Stimulated activated CD8-positive, alpha-beta memory T cell treated with anti-CD3 and anti-CD28 coated beads, Interleukin-7, amount 100 ng/mL, for 1 hour (primary cell): ENCODE measurements around the gene ATXN2.
"Not testable (repeated sequence)": the region's sequence is repeated elsewhere in the genome, so short reads cannot be mapped to it uniquely, and the experiment has no call there.

Source experiments
- DNase-seq, 2 donors: peaks; one replicate each; pipeline ENCODE4 v3.0.0-alpha.2; 2020; ENCODE audit warnings: low read depth in 2 of 2

ATXN2 gene

DNA sequence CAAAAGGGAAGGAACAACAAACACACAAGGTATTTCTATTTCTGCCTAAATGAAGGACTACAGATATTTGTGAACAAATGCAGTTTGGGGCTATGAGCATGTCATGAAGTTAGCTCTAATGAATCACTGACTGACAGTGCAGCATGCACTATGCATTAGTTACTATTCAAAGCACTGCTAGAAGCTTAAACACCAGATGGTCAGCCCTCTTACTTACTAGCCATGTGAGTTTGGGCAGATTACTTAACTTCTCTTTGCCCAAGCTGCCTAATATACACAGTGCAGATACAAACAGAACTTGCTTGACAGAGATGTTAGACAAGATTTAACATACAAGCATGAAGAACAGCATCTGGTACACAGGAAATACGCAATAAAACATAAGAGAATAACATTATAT is 96.0 kb downstream of the ATXN2 start:
- no peak for DNase-seq

DNA sequence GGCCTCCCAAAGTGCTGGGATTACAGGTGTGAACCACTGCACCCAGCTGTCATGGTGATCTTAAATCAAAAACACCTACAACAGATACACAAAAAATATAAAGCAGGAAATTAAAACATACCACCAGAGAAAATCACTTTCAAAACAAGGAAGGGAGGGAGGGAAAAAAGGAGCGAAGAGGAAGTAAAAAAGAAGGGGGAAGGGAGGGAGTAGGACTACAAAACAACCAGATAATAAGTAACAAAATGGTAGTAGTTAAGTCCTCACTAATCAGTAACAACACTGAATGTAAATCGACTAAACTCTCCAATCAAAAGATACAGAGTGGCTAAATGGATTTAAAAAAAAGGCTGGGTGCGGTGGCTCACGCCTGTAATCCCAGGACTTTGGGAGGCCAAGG is 104.4 kb downstream of the ATXN2 start:
- DNase-seq = no peak

DNA sequence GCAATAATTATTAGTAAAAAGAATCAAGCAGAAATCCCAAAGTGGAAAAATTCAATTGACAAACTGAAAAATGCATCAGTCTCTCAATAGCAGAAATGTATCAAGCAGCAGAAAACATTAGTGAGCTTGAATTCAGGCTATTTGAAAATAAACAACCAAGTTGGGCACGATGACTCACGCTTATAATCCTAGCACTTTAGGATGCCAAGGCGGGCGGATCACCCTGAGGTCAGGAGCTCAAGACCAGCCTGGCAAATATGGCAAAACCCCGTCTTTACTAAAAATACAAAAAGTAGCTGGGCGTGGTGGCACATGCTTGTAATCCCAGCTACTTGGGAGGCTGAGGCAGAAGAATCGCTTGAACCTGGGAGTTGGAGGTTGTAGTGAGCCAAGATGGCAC is 106.1 kb downstream of the ATXN2 start:
- not testable (repeated sequence) for DNase-seq

DNA sequence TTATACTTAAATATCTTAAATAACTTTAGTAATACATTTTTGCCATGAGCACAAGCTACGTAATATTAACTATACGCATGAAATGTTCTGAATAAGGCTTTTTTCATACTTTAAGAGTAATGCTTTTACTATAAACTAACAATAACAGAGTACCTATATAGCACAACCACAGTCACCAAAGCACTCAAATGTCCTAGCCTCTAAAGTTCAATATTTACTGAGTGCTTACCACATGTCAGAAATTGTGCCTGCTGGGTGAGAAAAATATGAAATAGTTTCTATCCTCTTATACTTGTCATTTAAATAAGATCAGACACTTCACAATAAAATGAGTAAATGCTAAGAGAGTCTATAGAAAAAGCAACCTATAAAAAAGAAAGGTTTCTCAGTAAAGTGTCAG is 110.3 kb downstream of the ATXN2 start:
- DNase-seq = no peak

DNA sequence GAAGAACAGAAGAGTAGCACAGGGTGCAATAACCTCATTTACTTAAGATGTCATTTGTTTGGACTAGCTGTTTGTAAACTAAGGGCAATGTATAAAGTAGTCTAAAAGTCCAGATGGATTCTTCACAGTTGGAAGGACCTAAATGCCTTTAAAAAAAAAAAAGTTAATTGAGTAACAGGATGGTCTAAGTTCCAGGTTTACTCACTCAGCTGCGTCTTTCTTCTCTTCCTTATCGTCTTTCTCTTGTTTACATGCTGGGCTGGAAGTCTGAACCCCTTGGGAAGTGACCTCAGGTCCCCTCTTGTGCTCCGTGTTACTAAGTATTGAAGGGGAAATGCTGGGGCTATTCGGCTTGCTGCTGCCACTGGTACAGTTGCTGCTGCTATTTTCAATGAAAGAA is 110.8 kb downstream of the ATXN2 start:
- DNase-seq = no peak

DNA sequence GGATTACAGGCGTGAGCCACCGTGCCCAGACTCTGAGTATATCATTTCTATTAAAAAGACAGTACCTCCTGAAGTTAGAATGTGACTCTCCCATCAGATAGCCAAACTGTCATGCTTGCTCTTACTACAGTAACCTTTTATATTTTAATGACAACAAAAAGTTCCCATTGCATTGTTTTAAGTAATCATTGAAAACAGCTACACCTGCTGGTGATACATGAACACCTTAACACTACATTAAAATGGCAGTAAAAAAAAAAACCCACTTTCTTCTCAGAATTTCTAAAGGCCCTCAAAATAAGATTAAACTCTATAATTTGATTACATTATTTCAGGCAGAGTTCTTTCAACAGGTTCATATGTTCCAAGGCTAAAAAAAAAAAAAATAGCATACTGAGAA is 116.7 kb downstream of the ATXN2 start:
- no peak for DNase-seq

GRCh38 chr12:111471236-111471635 is 127.9 kb downstream of the ATXN2 start:
- no peak for DNase-seq

GRCh38 chr12:111469401-111469800 is 129.7 kb downstream of the ATXN2 start:
- DNase-seq = no peak

GRCh38 chr12:111467857-111468241 is 131.3 kb downstream of the ATXN2 start:
- DNase-seq = no peak

DNA sequence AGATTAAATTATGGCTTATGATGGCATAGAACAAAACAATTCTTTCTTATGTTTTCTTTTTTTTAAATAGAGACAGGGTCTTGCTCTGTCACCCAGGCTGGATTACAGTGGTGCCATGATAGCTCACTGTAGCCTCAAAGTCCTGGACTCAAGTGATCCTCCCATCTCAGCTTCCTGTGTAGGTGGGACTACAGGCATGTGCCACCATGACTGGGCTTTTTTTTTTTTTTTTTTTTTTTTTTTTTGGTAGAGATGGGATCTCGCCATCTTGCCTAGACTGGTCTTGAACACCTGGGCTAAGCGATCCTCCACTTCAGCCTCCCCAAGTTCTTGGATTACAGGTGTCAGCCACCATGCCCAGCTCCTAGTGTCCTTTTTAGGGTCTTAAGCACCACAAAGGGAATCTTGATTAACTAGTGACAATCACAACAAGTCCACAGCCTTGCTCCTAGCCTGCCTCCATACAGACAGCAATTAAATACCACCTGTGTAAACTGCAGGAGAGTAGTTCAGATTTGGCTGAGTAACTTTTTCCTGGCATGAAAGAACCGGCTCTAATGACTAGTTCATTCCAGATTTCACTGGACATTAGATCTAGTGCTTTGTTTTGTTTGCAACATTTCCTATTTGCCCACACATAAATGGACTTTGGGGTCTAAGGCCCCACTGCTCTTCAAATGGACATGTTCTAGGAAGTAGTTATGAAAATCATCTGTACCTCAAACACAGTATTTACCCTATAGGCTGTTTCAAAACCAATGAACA is 131.8 kb downstream of the ATXN2 start:
- DNase-seq = no peak

GRCh38 chr12:111462210-111462769 is 136.8 kb downstream of the ATXN2 start:
- no peak for DNase-seq

- not testable (repeated sequence) for DNase-seq
Measured at GRCh38 chr12:111460111-111460510, 139.0 kb downstream of the ATXN2 start.

DNA sequence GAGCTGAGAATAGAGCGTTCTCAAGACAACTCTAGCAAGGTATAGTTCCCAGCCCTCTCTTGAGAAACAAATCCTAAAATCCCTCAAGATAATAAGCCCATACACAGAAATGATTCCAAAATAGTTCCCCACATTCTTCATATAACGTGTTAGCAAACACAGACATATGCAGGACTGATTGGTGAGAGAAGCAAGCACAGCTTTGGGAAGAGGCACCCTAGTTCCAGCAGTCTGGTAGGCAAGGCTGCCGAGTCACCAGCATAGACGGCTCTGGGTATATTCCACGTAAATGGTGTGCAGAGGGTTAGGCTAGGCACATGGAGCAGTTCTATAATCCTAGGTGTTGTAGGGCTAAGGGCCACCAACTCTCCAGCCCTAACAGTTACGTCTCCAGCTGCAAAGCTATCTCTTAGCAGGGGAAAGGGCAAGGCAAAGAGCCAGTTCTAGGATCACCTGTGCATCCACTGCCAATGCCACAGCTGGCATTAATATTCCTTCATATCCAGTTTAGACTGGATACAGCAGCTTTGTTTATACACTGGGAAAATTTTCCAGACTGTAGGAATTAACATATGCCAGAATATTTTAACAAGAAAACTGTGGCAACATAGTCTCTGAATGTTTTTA is 140.5 kb downstream of the ATXN2 start:
- DNase-seq = no peak

DNA sequence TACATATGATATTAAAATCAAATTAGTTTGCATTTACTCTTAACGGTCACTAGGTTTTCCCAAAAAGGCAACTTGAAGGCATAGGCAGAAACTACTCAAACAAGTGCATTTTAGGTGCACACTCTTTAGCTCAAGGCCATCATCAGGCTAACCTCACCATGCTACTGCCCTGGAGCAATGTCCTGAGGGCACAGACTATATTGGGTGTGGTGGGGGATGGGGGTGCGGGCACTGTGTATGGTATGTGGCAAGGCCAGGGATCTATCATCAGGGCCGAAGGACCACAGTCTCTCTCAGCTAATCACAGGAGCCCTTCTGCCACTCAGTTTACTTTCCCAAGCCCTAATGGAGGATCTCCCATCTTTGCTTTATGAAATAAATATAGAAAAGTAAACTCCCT is 141.5 kb downstream of the ATXN2 start:
- no peak for DNase-seq

DNA sequence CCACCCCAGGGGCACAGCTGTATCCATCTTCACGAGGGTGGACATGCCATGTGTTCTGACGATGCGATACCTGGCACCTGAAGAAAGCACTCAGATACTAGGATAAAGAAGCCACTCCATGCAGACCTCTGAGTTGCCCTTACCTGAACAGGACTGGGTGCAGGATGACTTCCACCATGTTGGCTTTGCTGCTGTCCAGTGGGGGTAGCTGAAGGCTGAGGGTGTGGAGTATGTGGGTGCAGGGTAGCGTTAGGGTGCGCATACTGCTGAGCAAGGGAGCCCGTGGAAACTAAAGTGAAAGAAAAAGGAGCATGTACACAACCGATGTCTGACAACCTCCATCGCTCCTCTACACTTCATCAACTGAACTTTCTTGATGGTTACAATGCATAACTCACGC is 142.0 kb downstream of the ATXN2 start:
- DNase-seq = no peak

DNA sequence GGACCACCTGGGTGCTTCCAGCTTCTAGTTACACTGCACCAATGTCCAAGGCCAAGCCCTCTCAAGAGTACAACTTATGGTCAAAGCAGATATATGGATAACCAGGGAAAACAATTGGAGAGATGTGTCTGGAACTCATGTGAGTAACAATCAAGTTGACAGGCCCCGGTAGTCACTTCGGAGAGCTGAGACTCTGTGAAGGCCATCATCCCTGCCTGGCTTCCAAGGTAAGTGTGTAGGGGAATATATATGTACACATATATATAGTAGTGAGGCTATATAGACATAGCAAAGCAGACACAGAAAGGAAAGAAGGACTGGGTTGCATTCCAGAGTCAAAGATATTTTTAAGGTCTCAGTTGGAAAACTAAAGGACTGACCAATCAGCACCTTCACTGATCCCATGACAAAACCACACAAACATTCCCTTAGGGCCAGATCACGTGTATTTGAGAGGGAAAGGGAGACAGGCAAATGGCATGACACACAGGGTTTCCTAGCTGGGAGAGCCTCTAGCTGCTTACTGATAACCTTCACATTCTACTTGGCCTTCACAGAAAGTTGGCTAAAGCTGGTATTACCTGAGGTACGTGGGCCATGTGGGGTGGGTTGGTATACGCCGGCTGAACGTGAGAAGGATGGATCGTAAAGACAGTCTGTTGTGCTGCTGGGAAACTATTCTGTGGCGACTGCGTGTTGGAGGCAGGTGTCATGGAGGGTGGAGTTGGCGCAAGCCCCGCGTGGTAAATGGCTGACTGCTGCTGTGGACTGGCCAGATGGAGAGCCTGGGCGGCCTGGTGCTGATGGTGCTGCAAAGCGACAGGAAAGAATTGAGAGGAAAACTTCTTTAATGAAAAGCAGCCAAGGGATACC is 143.4 kb downstream of the ATXN2 start:
- DNase-seq = no peak

DNA sequence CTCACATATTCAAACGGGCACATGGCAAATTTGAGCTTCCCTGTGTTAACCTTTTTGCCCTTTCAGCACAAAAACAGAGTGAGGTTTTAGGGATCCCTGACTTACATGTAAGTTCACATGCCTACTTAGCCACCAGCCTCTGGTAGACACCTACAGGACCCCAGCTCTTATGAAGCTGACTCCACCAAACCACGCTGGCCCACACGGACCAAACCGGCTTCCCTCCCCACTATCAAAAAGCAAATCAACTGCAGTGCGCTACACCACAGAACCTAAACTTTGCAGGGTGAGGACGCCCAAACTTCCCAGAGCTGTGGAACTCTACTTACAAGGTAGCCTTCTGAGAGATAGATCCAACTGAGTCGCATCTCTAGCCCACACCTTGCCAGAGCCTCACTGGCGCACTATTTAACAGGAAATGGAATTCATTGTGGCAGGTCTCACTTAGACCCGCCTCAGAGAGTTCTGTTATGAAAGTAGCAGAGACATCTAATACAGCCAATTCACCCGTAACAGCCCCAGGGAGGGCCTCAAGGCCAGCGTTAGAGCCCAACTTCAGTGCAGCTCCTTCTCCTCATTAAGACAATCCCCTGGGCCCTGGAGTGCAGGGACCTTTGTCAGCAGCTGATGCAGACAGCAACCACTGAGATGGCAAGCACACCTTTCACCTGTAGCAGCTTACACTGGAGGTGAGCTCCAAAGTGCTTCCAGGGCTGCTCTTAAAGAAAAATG is 144.2 kb downstream of the ATXN2 start:
- no peak for DNase-seq

- no peak for DNase-seq
Measured at GRCh38 chr12:111454311-111454710, 144.8 kb downstream of the ATXN2 start.

DNA sequence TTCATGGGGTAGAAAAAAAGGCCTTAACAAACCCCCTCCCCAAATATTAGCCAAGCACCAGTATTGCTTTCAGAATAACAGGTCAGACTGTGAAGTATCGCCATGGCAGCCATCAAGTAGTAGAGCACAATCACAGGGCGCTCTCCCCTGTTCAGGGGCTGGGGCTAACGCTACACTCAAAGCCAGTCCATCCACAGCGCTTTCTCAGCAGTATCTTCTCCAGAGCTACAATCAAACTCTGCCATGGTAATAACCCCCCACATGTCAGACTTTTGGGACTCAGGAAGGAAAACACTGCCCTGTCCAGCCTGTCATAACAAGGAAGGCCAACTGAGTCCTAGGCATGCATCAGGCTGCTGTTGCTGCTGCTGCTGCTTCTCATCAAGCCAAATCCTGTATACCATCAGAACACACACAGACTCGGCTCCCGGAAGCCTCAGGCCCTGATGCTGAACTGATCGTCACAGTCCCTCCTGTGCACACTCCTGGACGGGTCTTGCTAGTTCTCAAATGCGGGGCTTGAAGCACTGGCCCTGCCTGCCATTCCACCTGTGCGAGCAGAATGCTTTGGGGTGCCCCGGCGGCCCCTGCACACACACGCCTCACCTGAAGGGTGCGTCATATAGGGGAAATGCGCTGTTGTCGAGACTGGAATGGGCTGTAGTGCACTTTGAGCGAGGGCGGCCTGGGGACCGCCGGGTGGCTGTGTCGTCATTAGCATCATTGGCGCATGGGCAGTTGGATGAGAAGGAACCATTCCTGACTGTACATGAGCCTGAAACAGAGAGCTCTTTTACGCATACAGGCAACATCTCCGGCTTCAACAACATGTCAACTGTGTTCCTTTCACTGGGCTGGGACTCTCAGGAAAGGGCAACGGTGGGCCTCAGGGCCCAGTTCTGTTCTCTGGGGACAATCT is 145.8 kb downstream of the ATXN2 start:
- no peak for DNase-seq

- no peak for DNase-seq
Measured at GRCh38 chr12:111451649-111452129, 147.4 kb downstream of the ATXN2 start.
